H1 (cell line): ENCODE data around the gene PBX2. TPM values are rescaled to one million over a fixed set of nuclear protein-coding genes. Genes with fewer than 3 reads are reported as not detected.

ENCODE experiments used
- CTCF ChIA-PET: fragments of 300-600 bp; sonication (Branson Sonifier 250); formaldehyde crosslinking; loops from one replicate; lab custom pipeline; 2021; ENCODE audit not compliant: partially characterized antibody; lab: Charles Lee
- POLR2A ChIA-PET: fragments of 300-600 bp; sonication (Branson Sonifier 250); formaldehyde crosslinking; loops from one replicate; lab custom pipeline; 2021; ENCODE audit warnings: inconsistent platforms; ENCODE audit not compliant: partially characterized antibody; lab: Charles Lee
- DNase-seq, 2 experiments: peaks; one replicate each; pipeline versions ENCODE4 v3.0.0 to v3.0.0-alpha.2; 2010 to 2022; ENCODE audit warnings: low spot score in 2 of 2, low read depth in 1 of 2, mixed read lengths in 1 of 2
- FAIRE-seq: peaks from 2 replicates; lab custom pipeline; 2011; peaks lifted over from hg19 to GRCh38; lab: Jason Lieb, UNC
- H2AFZ ChIP-seq: 2 replicates; pipeline ENCODE4 v1.8.1; 2012; ENCODE audit warnings: low read length, inconsistent platforms
- H2AK5ac ChIP-seq: 2 replicates; pipeline ENCODE4 v1.6.1; 2013; ENCODE audit warnings: low read depth, low read length
- H2BK120ac ChIP-seq: replicated peaks from 2 replicates; pipeline ENCODE3; 2013; ENCODE audit warnings: low read depth, low read length, inconsistent platforms
- H2BK12ac ChIP-seq: 2 replicates; pipeline ENCODE4 v1.6.1; 2013; ENCODE audit warnings: low read depth, low read length
- H2BK15ac ChIP-seq: 2 replicates; pipeline ENCODE4 v1.6.1; 2013; ENCODE audit warnings: low read length
- H2BK20ac ChIP-seq: 2 replicates; pipeline ENCODE4 v1.6.1; 2013; ENCODE audit warnings: low read length
- H2BK5ac ChIP-seq: 2 replicates; pipeline ENCODE4 v1.6.1; 2013; ENCODE audit warnings: low read depth, low read length
- H3K14ac ChIP-seq: 2 replicates; pipeline ENCODE4 v1.6.1; 2013; ENCODE audit warnings: inconsistent platforms; ENCODE audit not compliant: insufficient read length
- H3K18ac ChIP-seq: 2 replicates; pipeline ENCODE4 v1.6.1; 2013; ENCODE audit warnings: low read length; ENCODE audit errors: extremely low read depth
- H3K23ac ChIP-seq: 2 replicates; pipeline ENCODE4 v1.6.1; 2013; ENCODE audit warnings: inconsistent platforms; ENCODE audit not compliant: insufficient read length
- H3K23me2 ChIP-seq: 2 replicates; pipeline ENCODE4 v1.6.1; 2013; ENCODE audit warnings: low read depth, low read length
- H3K27ac ChIP-seq: 2 replicates; pipeline ENCODE4 v1.6.1; 2011; ENCODE audit warnings: low read depth, low read length, inconsistent platforms
- H3K27me3 ChIP-seq, 4 experiments: replicated peaks in 1 of 4; 1 replicate in 1 of 4; 2 replicates in 3 of 4; pipeline versions ENCODE4 v1.6.1 to v1.8.1; 2011 to 2013; ENCODE audit warnings: low read length in 3 of 4, mild to moderate bottlenecking in 3 of 4, inconsistent platforms in 2 of 4, mixed read lengths in 2 of 4, moderate library complexity in 1 of 4; ENCODE audit not compliant: control insufficient read depth in 3 of 4, insufficient read depth in 3 of 4; ENCODE audit errors: extremely low read depth in 1 of 4
- H3K36me3 ChIP-seq, 4 experiments: 2 replicates each; pipeline versions ENCODE4 v1.6.1 to v1.8.1; 2011 to 2013; ENCODE audit warnings: mild to moderate bottlenecking in 4 of 4, low read length in 3 of 4, moderate library complexity in 2 of 4, control low read depth in 1 of 4, inconsistent platforms in 1 of 4; ENCODE audit not compliant: insufficient read depth in 4 of 4, control insufficient read depth in 2 of 4
- H3K4ac ChIP-seq: replicated peaks from 2 replicates; pipeline ENCODE3; 2013; ENCODE audit warnings: low read length, low read depth, mixed read lengths, inconsistent platforms; ENCODE audit not compliant: insufficient read length
- H3K4me1 ChIP-seq, 4 experiments: replicated peaks in 1 of 4; 1 replicate in 1 of 4; 2 replicates in 3 of 4; pipeline versions ENCODE4 v1.6.1 to v1.8.1; 2011 to 2013; ENCODE audit warnings: low read length in 3 of 4, inconsistent platforms in 2 of 4, mixed read lengths in 1 of 4; ENCODE audit not compliant: insufficient read depth in 4 of 4, control insufficient read depth in 3 of 4
- H3K4me2 ChIP-seq, 2 experiments: 2 replicates each; pipeline versions ENCODE4 v1.6.1 to v1.8.1; 2011 to 2013; ENCODE audit warnings: low read depth in 2 of 2, low read length in 2 of 2, control low read depth in 1 of 2, inconsistent platforms in 1 of 2, mild to moderate bottlenecking in 1 of 2; ENCODE audit not compliant: insufficient read depth in 1 of 2
- H3K4me3 ChIP-seq, 4 experiments: fragments of 200-600, 300-600 bp in 1 of 4; sonication (generic), shearing (Covaris generic), sonication (Bioruptor Twin) in 1 of 4; 2 replicates each; pipeline versions ENCODE4 v1.5.1 to v1.8.1; 2011 to 2016; ENCODE audit warnings: low read length in 4 of 4, low read depth in 3 of 4, control low read depth in 2 of 4, inconsistent platforms in 2 of 4, mild to moderate bottlenecking in 2 of 4, mixed read lengths in 1 of 4, moderate library complexity in 1 of 4; ENCODE audit not compliant: insufficient read depth in 2 of 4; ENCODE audit errors: extremely low read depth in 1 of 4
- H3K56ac ChIP-seq: replicated peaks from 2 replicates; pipeline ENCODE3; 2013; ENCODE audit warnings: low read depth, mild to moderate bottlenecking, mixed read lengths, low read length, inconsistent platforms; ENCODE audit not compliant: insufficient read length
- H3K79me1 ChIP-seq: 2 replicates; pipeline ENCODE4 v1.6.1; 2013; ENCODE audit warnings: low read depth, low read length, control low read depth
- H3K79me2 ChIP-seq, 2 experiments: 2 replicates each; pipeline versions ENCODE4 v1.6.1 to v1.8.1; 2012 to 2013; ENCODE audit warnings: low read length in 2 of 2, mild to moderate bottlenecking in 2 of 2, inconsistent platforms in 1 of 2; ENCODE audit not compliant: insufficient read depth in 2 of 2, control insufficient read depth in 1 of 2
- H3K9ac ChIP-seq, 4 experiments: replicated peaks in 1 of 4; 1 replicate in 1 of 4; 2 replicates in 3 of 4; pipeline versions ENCODE4 v1.6.1 to v1.8.1; 2011 to 2013; ENCODE audit warnings: low read depth in 3 of 4, low read length in 3 of 4, control low read depth in 2 of 4, mild to moderate bottlenecking in 2 of 4, moderate library complexity in 2 of 4, inconsistent platforms in 1 of 4; ENCODE audit errors: extremely low read depth in 1 of 4
- H3K9me3 ChIP-seq, 2 experiments: 2 replicates each; pipeline versions ENCODE4 v1.6.1 to v1.8.1; 2012 to 2013; ENCODE audit warnings: mild to moderate bottlenecking in 2 of 2, moderate library complexity in 2 of 2, control low read depth in 1 of 2, inconsistent platforms in 1 of 2, low read depth in 1 of 2, low read length in 1 of 2, mixed read lengths in 1 of 2; ENCODE audit not compliant: insufficient read depth in 2 of 2
- H4K20me1 ChIP-seq, 2 experiments: replicated peaks in 1 of 2; 2 replicates each; pipeline versions ENCODE3 to v1.8.1; 2011 to 2013; ENCODE audit warnings: inconsistent platforms in 2 of 2, low read length in 2 of 2, mild to moderate bottlenecking in 1 of 2; ENCODE audit not compliant: insufficient read depth in 2 of 2, control insufficient read depth in 1 of 2
- H4K5ac ChIP-seq: 2 replicates; pipeline ENCODE4 v1.6.1; 2013; ENCODE audit warnings: low read length, low read depth, mixed read lengths, inconsistent platforms; ENCODE audit not compliant: insufficient read length
- H4K8ac ChIP-seq: 2 replicates; pipeline ENCODE4 v1.8.0; 2013; ENCODE audit warnings: mild to moderate bottlenecking, moderate library complexity, low read length, inconsistent platforms; ENCODE audit not compliant: insufficient read depth; ENCODE audit errors: extremely low read depth
- H4K91ac ChIP-seq: replicated peaks from 2 replicates; pipeline ENCODE3; 2013; ENCODE audit warnings: low read length, mixed read lengths, inconsistent platforms; ENCODE audit not compliant: insufficient read length
- ATF2 ChIP-seq: IDR thresholded peaks from 2 replicates; pipeline ENCODE4 v1.6.1; 2012; ENCODE audit warnings: low read length, inconsistent platforms
- BACH1 ChIP-seq: IDR thresholded peaks from 2 replicates; pipeline ENCODE4 v1.6.1; 2012; ENCODE audit warnings: low read length, improper control_type of control experiment
- CTCF ChIP-seq, 3 experiments: IDR thresholded peaks; 1 replicate in 2 of 3; 2 replicates in 1 of 3; pipeline versions ENCODE4 v1.5.1 to v1.6.1; 2011; ENCODE audit warnings: low read length in 3 of 3, mild to moderate bottlenecking in 3 of 3, inconsistent platforms in 2 of 3, low read depth in 1 of 3, moderate library complexity in 1 of 3; ENCODE audit not compliant: insufficient read depth in 1 of 3; ENCODE audit errors: control extremely low read depth in 1 of 3
- MAFK ChIP-seq: IDR thresholded peaks from 2 replicates; pipeline ENCODE4 v1.6.1; 2012; ENCODE audit warnings: low read depth, mild to moderate bottlenecking, improper control_type of control experiment, low read length
- POLR2A ChIP-seq, 2 experiments: IDR thresholded peaks; 1 replicate in 1 of 2; 2 replicates in 1 of 2; pipeline ENCODE4 v1.6.1; 2011; ENCODE audit warnings: low read depth in 2 of 2, low read length in 2 of 2, mild to moderate bottlenecking in 2 of 2; ENCODE audit errors: control extremely low read depth in 1 of 2
- POLR2AphosphoS5 ChIP-seq: IDR thresholded peaks from 2 replicates; pipeline ENCODE4 v1.6.1; 2011; ENCODE audit warnings: low read depth, low read length
- RBBP5 ChIP-seq: IDR thresholded peaks from 2 replicates; pipeline ENCODE4 v1.7.1; 2012; ENCODE audit warnings: low read depth, mild to moderate bottlenecking, inconsistent platforms, low read length, moderate library complexity, borderline replicate concordance
- SP2 ChIP-seq: IDR thresholded peaks from 2 replicates; pipeline ENCODE4 v1.6.1; 2012; ENCODE audit warnings: mild to moderate bottlenecking, low read length, inconsistent platforms
- TBP ChIP-seq: IDR thresholded peaks from 2 replicates; pipeline ENCODE4 v1.6.1; 2011; ENCODE audit warnings: low read depth, low read length, improper control_type of control experiment
- YY1 ChIP-seq: IDR thresholded peaks from 2 replicates; pipeline ENCODE4 v1.6.1; 2011; ENCODE audit warnings: low read depth, mild to moderate bottlenecking, low read length
- WGBS, 2 experiments: shearing (Covaris generic) in 1 of 2; methylation state at CpG; one replicate each; pipeline versions ENCODE4 v1.1.6 to v1.1.7; 2013 to 2015; ENCODE audit warnings: low lambda C conversion rate in 2 of 2, mixed read lengths in 2 of 2, inconsistent platforms in 1 of 2, low coverage in 1 of 2, missing lambda C conversion rate in 1 of 2; ENCODE audit not compliant: insufficient replicate concordance in 2 of 2, insufficient coverage in 1 of 2, insufficient read length in 1 of 2; ENCODE audit errors: extremely low coverage in 1 of 2, missing lambda C conversion rate in 1 of 2; 5-methylcytosine and 5-hydroxymethylcytosine counted together
- polyA plus RNA-seq, 7 experiments: library from polyadenylated mRNA; depleted of rRNA in 3 of 7; stranded (reverse) in 5 of 7; unstranded in 2 of 7; fragments of >200 nt in 5 of 7; fragments of 200-250 nt in 2 of 7; gene quantifications; 1 replicate in 5 of 7; 2 replicates in 1 of 7; 4 replicates in 1 of 7; pipeline versions ENCODE4 v1.2.1 to v1.2.3, GENCODE V29; 2011 to 2013; ENCODE audit warnings: missing spikeins in 2 of 7, mixed read lengths in 2 of 7
- total RNA-seq: library from RNA; stranded (reverse); fragmentation: NEBNext Ultra II Directional; extraction: Animal tissue kit (Norgen Biotek cat#: 25700); gene quantifications from 2 replicates; pipeline ENCODE4 v1.2.1, GENCODE V29; 2021
- TF ChIP-seq, protein P1 (sequence below): IDR thresholded peaks from 2 replicates; pipeline ENCODE4 v1.6.1; 2011; ENCODE audit warnings: low read depth, mild to moderate bottlenecking, low read length; ENCODE audit not compliant: insufficient read depth

The PBX2 gene
- total and polyA plus RNA-seq, 2 of the 8 experiments (the other 6 are each of a cell fraction or from before 2014, with no cell fraction given) = 102 to 130 TPM

DNA sequence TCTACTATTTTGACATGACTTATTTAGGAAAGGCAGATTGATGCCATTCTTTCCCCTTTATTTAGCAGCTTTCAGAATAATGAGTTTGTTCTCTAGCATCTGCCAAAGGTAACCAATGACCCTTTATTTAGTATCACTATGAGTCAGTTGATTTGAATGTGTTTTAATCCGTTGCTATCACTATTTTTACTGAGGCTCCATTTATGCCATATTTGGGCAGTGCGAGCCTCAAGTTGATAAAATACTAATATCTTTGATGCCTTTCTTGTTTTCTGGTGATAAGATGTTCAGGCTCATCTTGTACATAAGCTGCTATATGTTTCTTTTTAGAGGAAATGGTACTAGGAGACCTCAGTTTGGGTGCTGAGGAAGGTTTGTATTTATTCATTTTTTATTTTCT, 49.5 kb upstream of the PBX2 start:
- H3K27ac ChIP-seq = no peak overlapping the region
- no peak overlapping the region for H2AFZ ChIP-seq
- CTCF ChIA-PET = no interaction called here
- H3K9me3 ChIP-seq = no peaks in the 10 kb centered on the region
- no peak overlapping the region for H3K4me2 ChIP-seq
- DNase-seq = no peak
- H3K79me2 ChIP-seq = no peaks in the 10 kb centered on the region
- H4K8ac ChIP-seq = no peak overlapping the region
- no peak for FAIRE-seq
- no peak overlapping the region for H3K9ac ChIP-seq
- no peak overlapping the region for H2BK20ac ChIP-seq
- no peaks in the 10 kb centered on the region for H3K36me3 ChIP-seq
- H4K91ac ChIP-seq = no peak overlapping the region
- H3K4me1 ChIP-seq = no peaks in the 10 kb centered on the region
- no peak overlapping the region for H3K56ac ChIP-seq
- H3K4me3 ChIP-seq = no peak overlapping the region
- WGBS, 2 experiments = 86% methylated on average over 2 of the region's 2 CpGs; no CpG with 5 or more reads in 1 of the 2 experiments
- H2BK5ac ChIP-seq = no peak overlapping the region
- H3K18ac ChIP-seq = no peak overlapping the region
- H4K20me1 ChIP-seq = no peaks in the 10 kb centered on the region
- H4K5ac ChIP-seq = no peak overlapping the region
- H2BK15ac ChIP-seq = no peak overlapping the region
- no peaks in the 10 kb centered on the region for H3K79me1 ChIP-seq
- H2BK120ac ChIP-seq = no peak overlapping the region
- POLR2A ChIA-PET = no interaction called here
- H2BK12ac ChIP-seq = no peak overlapping the region
- no peak overlapping the region for H3K4ac ChIP-seq
- H3K23ac ChIP-seq = no peak overlapping the region
- H3K14ac ChIP-seq = no peak overlapping the region
- no peaks in the 10 kb centered on the region for H3K27me3 ChIP-seq
- H2AK5ac ChIP-seq = no peak overlapping the region
- H3K23me2 ChIP-seq = no peaks in the 10 kb centered on the region; the same call in 1 of the 2 replicates
- TF ChIP-seq CTCF (IDR thresholded peaks at IDR 0.05; ENCODE audit: control extremely low read depth in 1 of 3, insufficient read depth in 1 of 3, low read depth in 1 of 3, low read length in 3 of 3) = no peak
- no peak for TF ChIP-seq YY1
- TF ChIP-seq MAFK = no peak
- TF ChIP-seq SP2 = no peak
- no peak for TF ChIP-seq ATF2
- no peak for TF ChIP-seq POLR2AphosphoS5
- TF ChIP-seq RBBP5 = no peak
- TF ChIP-seq BACH1 = no peak
- TF ChIP-seq TBP = no peak
- TF ChIP-seq, protein P1, sequence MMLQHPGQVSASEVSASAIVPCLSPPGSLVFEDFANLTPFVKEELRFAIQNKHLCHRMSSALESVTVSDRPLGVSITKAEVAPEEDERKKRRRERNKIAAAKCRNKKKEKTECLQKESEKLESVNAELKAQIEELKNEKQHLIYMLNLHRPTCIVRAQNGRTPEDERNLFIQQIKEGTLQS = no peak
- TF ChIP-seq POLR2A (IDR thresholded peaks at IDR 0.05; ENCODE audit: control extremely low read depth in 1 of 2, low read depth in 2 of 2, low read length in 2 of 2) = no peak
